GM12878 (cell line): ENCODE results near the gene LAYN. TPM values are rescaled to one million over a fixed set of nuclear protein-coding genes. Genes with fewer than 3 reads are reported as not detected.

Source experiments
- ATAC-seq: fragments of 200-7000 bp; cut with Tn5 transposase; 3 replicates; pipeline ENCODE4 v1.9.1; 2020; ENCODE audit warnings: mild to moderate bottlenecking, moderate library complexity
- BruUV-seq: library from RNA; stranded (reverse); fragments of 400-500 nt; replicated peaks from 2 replicates; lab custom pipeline; 2021; lab: Mats Ljungman, UMichigan
- CTCF ChIA-PET: fragments of 300-600 bp; sonication (Branson Sonifier 250); formaldehyde crosslinking; extraction: SDS; loops from one replicate; lab custom pipeline; 2021; ENCODE audit warnings: inconsistent platforms; lab: Yijun Ruan, JAX
- POLR2A ChIA-PET: fragments of 350-600 bp; formaldehyde crosslinking; extraction: SDS; loops from one replicate; lab custom pipeline; 2021; ENCODE audit warnings: inconsistent platforms; lab: Charles Lee
- RAD21 ChIA-PET: fragments of 300-600 bp; sonication (Branson Sonifier 250); formaldehyde crosslinking; loops from one replicate; lab custom pipeline; 2023; ENCODE audit warnings: antibody characterized with exemption; ENCODE audit not compliant: unreplicated experiment; lab: Charles Lee
- SMC1A ChIA-PET: fragments of 300-600 bp; sonication (Branson Sonifier 250); formaldehyde crosslinking; loops from one replicate; lab custom pipeline; 2023; ENCODE audit not compliant: unreplicated experiment, uncharacterized antibody; lab: Charles Lee
- DNase-seq: peaks from one replicate; pipeline ENCODE4 v3.0.0-alpha.2; 2011; ENCODE audit warnings: low read depth, low spot score
- FAIRE-seq: peaks from 3 replicates; lab custom pipeline; 2011; peaks lifted over from hg19 to GRCh38; lab: Jason Lieb, UNC
- H2AFZ ChIP-seq: 2 replicates; pipeline ENCODE4 v1.6.0; 2011; ENCODE audit warnings: low read depth, low read length, control low read depth; ENCODE audit not compliant: control insufficient read depth
- H3K27ac ChIP-seq: 2 replicates; pipeline ENCODE4 v1.5.1; 2011; ENCODE audit warnings: control low read depth; ENCODE audit not compliant: control insufficient read depth, insufficient read depth
- H3K27me3 ChIP-seq, 2 experiments: replicated peaks in 1 of 2; 2 replicates each; pipeline versions ENCODE4 v1.6.0 to v1.6.1; 2011; ENCODE audit warnings: low read length in 1 of 2; ENCODE audit not compliant: control insufficient read depth in 2 of 2, insufficient read depth in 2 of 2
- H3K36me3 ChIP-seq, 2 experiments: 2 replicates each; pipeline ENCODE4 v1.5.1; 2011; ENCODE audit warnings: low read length in 1 of 2; ENCODE audit not compliant: control insufficient read depth in 2 of 2, insufficient read depth in 2 of 2
- H3K4me1 ChIP-seq: 2 replicates; pipeline ENCODE4 v1.6.1; 2011; ENCODE audit warnings: mild to moderate bottlenecking, low read length, moderate library complexity, mixed read lengths; ENCODE audit not compliant: control insufficient read depth, insufficient read depth
- H3K4me2 ChIP-seq: 2 replicates; pipeline ENCODE4 v1.6.0; 2011; ENCODE audit warnings: control low read depth; ENCODE audit not compliant: control insufficient read depth, insufficient read depth
- H3K4me3 ChIP-seq: fragments of 200-600 bp; sonication (generic); 2 replicates; pipeline ENCODE4 v1.5.1; 2016
- H3K79me2 ChIP-seq: 2 replicates; pipeline ENCODE4 v1.6.0; 2011; ENCODE audit warnings: low read length; ENCODE audit not compliant: control insufficient read depth, insufficient read depth
- H3K9ac ChIP-seq: 2 replicates; pipeline ENCODE4 v1.8.0; 2011; ENCODE audit warnings: low read length, control low read depth, mixed read lengths; ENCODE audit not compliant: control insufficient read depth, insufficient read depth
- H3K9me3 ChIP-seq: replicated peaks from 3 replicates; pipeline ENCODE4 v1.5.1; 2011; ENCODE audit warnings: mild to moderate bottlenecking, low read length; ENCODE audit not compliant: control insufficient read depth, insufficient read depth
- H4K20me1 ChIP-seq: 2 replicates; pipeline ENCODE4 v1.6.0; 2011; ENCODE audit not compliant: control insufficient read depth, insufficient read depth
- ATF2 ChIP-seq: IDR thresholded peaks from 2 replicates; pipeline ENCODE4 v1.6.1; 2012; ENCODE audit warnings: low read length, inconsistent platforms
- BCLAF1 ChIP-seq: fragments of 450-650 bp; IDR thresholded peaks from 2 replicates; pipeline ENCODE4 v1.6.1; 2017; ENCODE audit warnings: antibody characterized with exemption, mild to moderate bottlenecking, moderate library complexity
- BMI1 ChIP-seq: fragments of 450-650 bp; IDR thresholded peaks from 2 replicates; pipeline ENCODE4 v1.6.1; 2016; ENCODE audit warnings: mild to moderate bottlenecking, moderate library complexity, borderline replicate concordance
- CHD1 ChIP-seq: IDR thresholded peaks from 2 replicates; pipeline ENCODE4 v1.6.1; 2012; ENCODE audit warnings: low read depth, low read length, improper control_type of control experiment
- E2F8 ChIP-seq: fragments of 450-650 bp; IDR thresholded peaks from 2 replicates; pipeline ENCODE4 v1.6.1; 2018; ENCODE audit warnings: mild to moderate bottlenecking, low read depth, moderate library complexity; ENCODE audit not compliant: partially characterized antibody
- ETV6 ChIP-seq, 2 experiments: fragments of 450-650 bp in 1 of 2; IDR thresholded peaks in 1 of 2; conservative IDR thresholded peaks in 1 of 2; 2 replicates each; pipeline ENCODE4 v1.6.1; 2014; ENCODE audit warnings: antibody characterized with exemption in 1 of 2, borderline replicate concordance in 1 of 2, low read depth in 1 of 2, mild to moderate bottlenecking in 1 of 2, moderate library complexity in 1 of 2
- NBN ChIP-seq: fragments of 450-650 bp; IDR thresholded peaks from 2 replicates; pipeline ENCODE4 v1.6.1; 2016
- RAD21 ChIP-seq: IDR thresholded peaks from 2 replicates; pipeline ENCODE4 v1.6.1; 2011; ENCODE audit warnings: mild to moderate bottlenecking, low read depth, low read length, moderate library complexity; ENCODE audit not compliant: insufficient read depth
- STAT1 ChIP-seq: fragments of 450-650 bp; conservative IDR thresholded peaks from 2 replicates; pipeline ENCODE4 v1.6.1; 2014; ENCODE audit warnings: antibody characterized with exemption, mild to moderate bottlenecking
- TARDBP ChIP-seq: IDR thresholded peaks from 2 replicates; pipeline ENCODE4 v1.6.1; 2016; ENCODE audit warnings: borderline replicate concordance
- WRNIP1 ChIP-seq: IDR thresholded peaks from 2 replicates; pipeline ENCODE4 v1.6.1; 2011; ENCODE audit warnings: low read depth, low read length, improper control_type of control experiment, borderline replicate concordance
- ZNF687 ChIP-seq: fragments of 450-650 bp; IDR thresholded peaks from 2 replicates; pipeline ENCODE4 v1.6.1; 2017; ENCODE audit warnings: mild to moderate bottlenecking, moderate library complexity
- WGBS: methylation state at CpG from one replicate; pipeline ENCODE4 v1.1.6; 2016; ENCODE audit warnings: low lambda C conversion rate; ENCODE audit not compliant: insufficient replicate concordance, insufficient coverage; ENCODE audit errors: missing lambda C conversion rate; 5-methylcytosine and 5-hydroxymethylcytosine counted together
- in situ Hi-C: fragments of 300-500 bp; cut with MboI; formaldehyde crosslinking; loops from 9 replicates; pipeline ENCODE4 v1.14.3; 2018; ENCODE audit warnings: mixed read lengths
- intact Hi-C: fragments of 100-400 bp; cut with micrococcal nuclease; formaldehyde crosslinking; loops from one replicate; pipeline ENCODE4 v1.14.2; 2022; ENCODE audit not compliant: unreplicated experiment
- polyA plus RNA-seq, 11 experiments: library from polyadenylated mRNA; depleted of rRNA in 4 of 11; unstranded in 6 of 11; stranded (reverse) in 5 of 11; fragments of >200 nt; fragmentation: Nextera tagmentation in 4 of 11; fragmentation: Illumina TruSeq in 1 of 11; extraction: Ambion mirVana in 4 of 11; extraction: Trizol in 1 of 11; gene quantifications; 1 replicate in 1 of 11; 2 replicates in 10 of 11; pipeline versions ENCODE4 v1.2.1 to v1.2.3, GENCODE V29; 2011 to 2016; ENCODE audit warnings: inconsistent platforms in 2 of 11, missing spikeins in 2 of 11, low read depth in 1 of 11
- total RNA-seq, 4 experiments: library from RNA; depleted of rRNA in 3 of 4; stranded (reverse); fragments of >200 nt in 3 of 4; fragmentation: Illumina TruSeq in 1 of 4; extraction: Trizol in 1 of 4; gene quantifications; 2 replicates each; pipeline versions ENCODE4 v1.2.1 to v1.2.3, GENCODE V29; 2013 to 2021

Gene LAYN
- total and polyA plus RNA-seq, 10 of the 15 experiments (the other 5 are each of a cell fraction or from before 2014, with no cell fraction given), result 0.06 to 0.14 (median 0.10) TPM; not detected in 7

GRCh38 chr11:111601636-111601978 lies 61.1 kb downstream of the LAYN start:
- in situ Hi-C loops, result loop anchor here (5.0 kb wide), 2 partner anchors 176 to 241 kb away; no protein-coding TSS in a partner anchor
- Histone ChIP-seq H3K27ac (peak overlapping the region; percentile 64), H3K27me3 (no peaks in the 10 kb centered on the region), H3K4me1 (peaks cover 13% of the 10 kb centered on the region), H3K4me2 (peak overlapping the region; percentile 98), H2AFZ (peak overlapping the region; percentile 96), H3K36me3 (no peaks in the 10 kb centered on the region), H3K79me2 (peaks cover 29% of the 10 kb centered on the region), H3K4me3 (peak overlapping the region; percentile 46), H3K9ac (peak overlapping the region; percentile 82), H3K9me3 (no peaks in the 10 kb centered on the region; the same call in 2 of the 3 replicates), H4K20me1 (no peaks in the 10 kb centered on the region)
- 1% methylated on average over 9 of the region's 9 CpGs for WGBS
- FAIRE-seq (no peak), DNase-seq (no peak), ATAC-seq (no peak)
- intact Hi-C loops, result loop anchor here (5.0 to 10.0 kb wide), 2 partner anchors 116 to 383 kb away; no protein-coding TSS in a partner anchor
- SMC1A ChIA-PET, result interaction anchor here (0.7 to 1.6 kb wide), 9 partner anchors 14 to 245 kb away, joined by 3 to 8 read pairs (median 3); no protein-coding TSS in a partner anchor
- RAD21 ChIA-PET, result interaction anchor here (3.9 to 4.1 kb wide), 2 partner anchors 15 to 175 kb away, joined by 14 to 73 read pairs; no protein-coding TSS in a partner anchor
- POLR2A ChIA-PET, result interaction anchor here (0.7 to 2.2 kb wide), 2 partner anchors 165 to 228 kb away, joined by 3 to 8 read pairs; no protein-coding TSS in a partner anchor
- CTCF ChIA-PET, result interaction anchor here (0.5 to 7.1 kb wide), 10 partner anchors 14 to 575 kb away, joined by 3 to 174 read pairs (median 4); partner anchors contain the start of genes ALG9 and PPP2R1B
- no TSS peak for BruUV-seq
- no peak for TF ChIP-seq ZNF687
- TF ChIP-seq WRNIP1, result no peak
- TF ChIP-seq BMI1, result no peak
- TF ChIP-seq RAD21, result no peak
- no peak for TF ChIP-seq NBN
- no peak for TF ChIP-seq E2F8
- TF ChIP-seq CHD1, result no peak
- no peak for TF ChIP-seq STAT1
- no peak for TF ChIP-seq ETV6 (conservative IDR thresholded peaks at IDR 0.05 in 1 of 2, IDR thresholded peaks at IDR 0.05 in 1 of 2; ENCODE audit: borderline replicate concordance in 1 of 2, low read depth in 1 of 2)
- TF ChIP-seq ATF2, result no peak
- TF ChIP-seq TARDBP, result 0 out of 2 replicates have a peak, but pooled peaks have one; percentile 14
- TF ChIP-seq BCLAF1, result no peak
